ENCODE measurements around the gene FIGNL1.
"Not testable (repeated sequence)": the region's sequence is repeated elsewhere in the genome, so short reads cannot be mapped to it uniquely, and the experiment has no call there.

The FIGNL1 gene

DNA sequence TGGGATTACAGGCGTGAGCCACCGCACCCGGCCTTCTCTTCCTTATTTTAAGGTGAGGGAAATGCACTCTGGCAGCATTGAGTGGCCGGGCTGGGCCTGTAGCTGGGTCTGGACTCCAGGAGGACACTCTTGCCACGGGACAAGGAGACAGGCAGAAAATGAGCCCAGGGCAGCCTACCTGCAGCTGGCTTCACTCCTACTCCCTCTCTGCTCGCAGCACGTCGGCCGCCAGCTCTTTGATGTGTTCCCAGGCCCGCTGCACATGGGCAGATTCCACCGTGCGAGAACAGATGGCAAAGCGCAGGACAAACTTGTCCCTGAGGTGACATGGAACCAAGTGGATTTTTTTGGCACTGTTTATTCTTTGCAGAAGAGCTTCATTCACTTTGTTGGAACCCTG, 12.9 kb upstream of the FIGNL1 start:
- no peak overlapping the region for H3K4me3 ChIP-seq (ENCODE audit: low read depth, low read length)
- TF ChIP-seq, protein P1, sequence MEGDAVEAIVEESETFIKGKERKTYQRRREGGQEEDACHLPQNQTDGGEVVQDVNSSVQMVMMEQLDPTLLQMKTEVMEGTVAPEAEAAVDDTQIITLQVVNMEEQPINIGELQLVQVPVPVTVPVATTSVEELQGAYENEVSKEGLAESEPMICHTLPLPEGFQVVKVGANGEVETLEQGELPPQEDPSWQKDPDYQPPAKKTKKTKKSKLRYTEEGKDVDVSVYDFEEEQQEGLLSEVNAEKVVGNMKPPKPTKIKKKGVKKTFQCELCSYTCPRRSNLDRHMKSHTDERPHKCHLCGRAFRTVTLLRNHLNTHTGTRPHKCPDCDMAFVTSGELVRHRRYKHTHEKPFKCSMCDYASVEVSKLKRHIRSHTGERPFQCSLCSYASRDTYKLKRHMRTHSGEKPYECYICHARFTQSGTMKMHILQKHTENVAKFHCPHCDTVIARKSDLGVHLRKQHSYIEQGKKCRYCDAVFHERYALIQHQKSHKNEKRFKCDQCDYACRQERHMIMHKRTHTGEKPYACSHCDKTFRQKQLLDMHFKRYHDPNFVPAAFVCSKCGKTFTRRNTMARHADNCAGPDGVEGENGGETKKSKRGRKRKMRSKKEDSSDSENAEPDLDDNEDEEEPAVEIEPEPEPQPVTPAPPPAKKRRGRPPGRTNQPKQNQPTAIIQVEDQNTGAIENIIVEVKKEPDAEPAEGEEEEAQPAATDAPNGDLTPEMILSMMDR (IDR thresholded peaks at IDR 0.05; ENCODE audit: borderline replicate concordance, insufficient read depth, low read depth, low read length) = no peak

DNA sequence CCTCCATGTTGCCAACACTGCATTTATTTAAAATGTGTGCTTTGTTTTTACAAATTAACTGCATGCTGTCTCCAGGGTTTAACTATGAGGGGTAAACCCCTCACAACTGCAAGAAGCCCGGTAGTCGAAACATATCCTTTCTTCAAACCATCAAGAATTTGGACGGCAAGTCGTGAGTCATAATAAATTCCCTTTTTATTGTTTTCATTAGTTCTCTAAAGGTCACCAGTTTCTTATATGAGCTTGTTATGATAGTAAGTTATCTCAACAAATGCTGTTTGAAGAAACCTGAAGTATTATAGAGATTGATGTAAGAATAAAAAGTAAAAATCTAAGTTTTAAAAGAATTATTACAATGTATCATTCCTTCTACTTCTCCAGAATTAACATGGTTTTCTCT, 12.2 kb upstream of the FIGNL1 start:
- no peak overlapping the region for H3K4me3 ChIP-seq (ENCODE audit: low read depth, low read length)
- TF ChIP-seq, protein P1 (IDR thresholded peaks at IDR 0.05; ENCODE audit: borderline replicate concordance, insufficient read depth, low read depth, low read length) = no peak

DNA sequence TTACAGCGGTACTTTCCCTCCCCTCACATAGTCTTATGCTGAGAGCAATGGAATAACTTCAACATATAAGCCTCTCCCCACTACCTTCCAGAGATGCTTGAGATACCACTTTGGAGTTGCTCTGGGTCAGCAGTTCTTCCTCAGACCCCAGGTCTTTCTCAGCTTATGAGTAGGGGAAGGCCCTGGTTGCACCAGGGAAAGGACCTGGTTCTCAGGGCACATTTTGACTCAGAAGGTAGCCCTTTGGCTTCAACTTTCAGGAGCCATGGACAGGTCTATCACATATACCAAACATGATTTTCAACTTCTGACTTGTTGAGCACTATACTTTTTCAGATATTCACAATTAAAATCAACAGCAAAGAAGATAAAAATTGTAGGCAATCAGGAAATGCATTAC, 11.5 kb upstream of the FIGNL1 start:
- H3K4me3 ChIP-seq (ENCODE audit: low read depth, low read length) = no peak overlapping the region
- TF ChIP-seq, protein P1 (IDR thresholded peaks at IDR 0.05; ENCODE audit: borderline replicate concordance, insufficient read depth, low read depth, low read length) = no peak

DNA sequence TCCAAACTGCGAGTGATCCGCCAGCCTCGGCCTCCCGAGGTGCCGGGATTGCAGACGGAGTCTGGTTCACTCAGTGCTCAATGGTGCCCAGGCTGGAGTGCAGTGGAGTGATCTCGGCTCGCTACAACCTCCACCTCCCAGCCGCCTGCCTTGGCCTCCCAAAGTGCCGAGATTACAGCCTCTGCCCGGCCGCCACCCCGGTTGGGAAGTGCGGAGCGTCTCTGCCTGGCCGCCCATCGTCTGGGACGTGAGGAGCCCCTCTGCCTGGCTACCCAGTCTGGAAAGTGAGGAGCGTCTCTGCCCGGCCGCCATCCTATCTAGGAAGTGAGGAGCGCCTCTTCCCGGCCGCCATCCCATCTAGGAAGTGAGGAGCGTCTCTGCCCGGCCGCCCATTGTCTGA, 9.0 kb upstream of the FIGNL1 start:
- H3K4me3 ChIP-seq (ENCODE audit: low read depth, low read length) = not testable (repeated sequence)

DNA sequence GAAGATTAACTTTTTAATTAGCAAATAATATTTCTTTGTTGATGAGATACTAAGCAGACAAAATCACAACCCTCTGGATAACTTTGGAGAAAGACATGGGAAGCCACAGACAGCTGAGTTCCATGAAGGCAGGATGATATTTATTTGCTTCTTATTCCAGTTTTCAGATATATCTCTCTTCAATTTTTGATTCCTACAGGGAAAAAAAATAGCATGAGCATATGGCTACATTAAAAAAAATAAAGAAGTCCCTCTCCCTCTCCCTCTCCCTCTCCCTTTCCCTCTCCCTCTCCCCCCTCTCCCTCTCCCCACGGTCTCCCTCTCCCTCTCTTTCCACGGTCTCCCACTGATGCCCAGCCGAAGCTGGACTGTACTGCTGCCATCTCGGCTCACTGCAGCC, 8.5 kb upstream of the FIGNL1 start:
- H3K4me3 ChIP-seq (ENCODE audit: low read depth, low read length) = not testable (repeated sequence)

DNA sequence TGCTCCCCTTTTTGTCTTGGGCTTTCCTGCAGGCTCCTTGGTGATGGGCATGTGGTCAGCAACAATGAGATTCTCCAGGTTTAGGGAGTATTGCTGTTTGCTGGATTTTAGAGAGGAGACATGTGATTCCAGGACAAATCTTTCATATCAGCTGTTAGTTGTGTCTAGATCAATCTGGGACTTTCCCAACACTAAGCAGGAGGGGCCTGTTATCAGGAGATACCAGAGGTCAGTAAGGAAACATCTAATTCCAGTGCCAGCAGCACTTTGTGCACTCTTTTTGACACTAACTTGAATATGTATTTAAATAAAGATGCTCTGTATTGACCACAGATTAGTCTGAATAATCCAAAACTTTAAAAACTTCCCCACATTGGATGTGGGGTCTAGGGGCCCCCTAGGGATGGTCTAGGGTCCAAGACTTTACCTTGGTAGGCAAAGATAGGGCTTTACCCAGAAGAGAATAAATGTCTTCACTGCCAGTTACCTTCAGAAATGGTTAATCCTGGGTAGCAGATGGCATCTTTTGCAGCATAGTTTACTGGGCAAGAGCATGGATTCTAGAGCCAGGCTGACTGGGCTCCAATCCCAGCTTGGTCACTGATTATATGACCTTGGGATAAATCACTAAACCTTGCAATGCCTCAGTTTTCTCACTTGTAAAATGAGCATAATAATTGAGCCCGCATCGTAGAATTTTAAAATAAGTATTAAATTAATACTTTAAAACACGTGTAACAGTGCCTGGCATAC, 6.4 kb upstream of the FIGNL1 start:
- TF ChIP-seq, protein P1 (IDR thresholded peaks at IDR 0.05; ENCODE audit: borderline replicate concordance, insufficient read depth, low read depth, low read length) = no peak
- no peak overlapping the region for H3K4me3 ChIP-seq (ENCODE audit: low read depth, low read length)

DNA sequence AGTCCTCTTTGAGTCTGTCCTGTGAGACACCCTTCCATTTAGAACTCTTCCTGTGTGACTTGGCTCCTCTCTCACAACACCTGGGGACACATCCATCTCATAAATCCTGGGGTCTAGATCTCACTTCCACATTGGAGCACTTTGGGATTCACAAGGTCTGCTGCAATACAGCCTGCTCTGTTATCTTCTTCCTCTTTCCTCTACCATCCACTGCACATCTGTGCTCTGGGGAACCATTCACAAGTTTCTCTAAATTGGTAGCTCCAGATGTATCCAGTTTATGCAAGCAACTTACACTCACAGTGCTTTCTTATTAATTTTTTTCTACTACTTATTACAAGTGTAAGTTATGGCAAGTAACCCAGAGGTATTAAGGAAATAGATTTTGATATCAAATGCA, 5.5 kb upstream of the FIGNL1 start:
- H3K4me3 ChIP-seq (ENCODE audit: low read depth, low read length) = no peak overlapping the region
- TF ChIP-seq, protein P1 (IDR thresholded peaks at IDR 0.05; ENCODE audit: borderline replicate concordance, insufficient read depth, low read depth, low read length) = no peak

DNA sequence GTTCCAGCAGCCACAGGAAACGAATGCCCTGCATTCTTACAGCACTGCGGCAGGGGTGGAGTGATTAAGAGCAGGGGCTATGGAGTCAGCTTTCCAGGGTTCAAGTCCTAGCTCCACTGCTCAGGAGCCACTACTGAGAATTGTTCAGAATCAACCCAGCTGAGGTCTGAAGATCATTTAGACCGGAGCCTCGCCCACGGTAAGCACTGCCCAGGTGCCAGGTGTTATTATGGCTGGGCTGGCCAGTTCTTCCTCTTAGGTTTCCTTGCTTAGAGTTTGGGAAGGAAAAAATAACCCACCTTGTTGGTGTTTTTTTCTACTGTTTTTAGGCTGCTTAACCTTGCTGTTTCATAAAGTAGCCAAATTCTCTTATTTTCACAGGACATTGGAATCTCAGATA, 4.8 kb upstream of the FIGNL1 start:
- no peak overlapping the region for H3K4me3 ChIP-seq (ENCODE audit: low read depth, low read length)
- TF ChIP-seq, protein P1 (IDR thresholded peaks at IDR 0.05; ENCODE audit: borderline replicate concordance, insufficient read depth, low read depth, low read length) = no peak

All from GM12875 (cell line).